HFF-Myc (cell line): Measurements from ENCODE around the gene GRM7.

ENCODE experiments used
- DNase-seq: peaks from one replicate; pipeline ENCODE4 v3.0.0-alpha.2; 2011; ENCODE audit warnings: low read depth; ENCODE audit errors: extremely low read depth
- H3K4me3 ChIP-seq: replicated peaks from 2 replicates; pipeline ENCODE4 v1.5.1; 2011; ENCODE audit warnings: low read depth, mild to moderate bottlenecking, control low read depth, low read length
- TF ChIP-seq, protein P1 (sequence below): IDR thresholded peaks from 2 replicates; pipeline ENCODE4 v1.5.1; 2012; ENCODE audit warnings: mild to moderate bottlenecking, low read depth, low read length, control low read depth; ENCODE audit errors: missing control alignments

GRM7 gene

DNA sequence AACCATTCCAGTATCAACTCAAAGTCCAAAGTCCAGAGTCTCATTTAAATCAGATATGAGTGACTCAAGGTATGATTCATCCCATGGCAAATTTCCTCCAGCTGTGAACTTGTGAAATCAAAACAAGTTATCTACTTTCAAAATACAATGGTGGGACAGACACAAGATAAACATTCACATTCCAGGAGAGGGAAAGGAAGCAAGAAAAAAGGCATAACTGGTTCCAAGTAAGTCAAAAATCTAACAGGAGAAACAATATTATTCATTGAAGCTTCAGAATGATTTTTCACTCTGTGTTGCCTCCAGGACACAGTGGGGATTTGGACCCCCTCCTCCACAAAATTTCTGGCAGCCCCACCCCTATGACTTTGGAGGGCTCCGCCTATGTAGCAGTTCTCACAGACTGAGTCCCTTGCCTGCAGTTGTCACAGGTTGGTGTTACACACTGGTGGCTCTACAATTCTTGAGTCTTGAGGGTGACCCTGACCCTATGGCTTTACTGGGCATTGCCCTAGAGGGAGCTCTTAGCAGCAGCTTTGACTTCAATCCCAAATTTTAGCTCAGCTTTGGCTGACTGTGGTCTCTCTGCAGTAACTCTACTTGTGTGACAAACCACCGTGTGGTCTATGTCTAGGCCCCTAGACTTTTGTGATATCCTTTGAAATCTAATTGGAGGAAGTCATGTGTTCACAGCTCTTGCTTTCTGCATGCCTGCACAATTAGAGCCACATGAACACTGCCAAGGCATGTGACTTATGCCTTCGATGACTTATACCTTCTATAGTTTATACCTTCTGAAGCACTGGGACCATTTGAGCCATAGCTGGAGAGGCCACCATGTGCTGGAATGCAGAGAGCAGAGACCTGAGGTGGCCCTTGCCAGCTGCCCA is 644.2 kb downstream of the GRM7 start:
- TF ChIP-seq, protein P1, sequence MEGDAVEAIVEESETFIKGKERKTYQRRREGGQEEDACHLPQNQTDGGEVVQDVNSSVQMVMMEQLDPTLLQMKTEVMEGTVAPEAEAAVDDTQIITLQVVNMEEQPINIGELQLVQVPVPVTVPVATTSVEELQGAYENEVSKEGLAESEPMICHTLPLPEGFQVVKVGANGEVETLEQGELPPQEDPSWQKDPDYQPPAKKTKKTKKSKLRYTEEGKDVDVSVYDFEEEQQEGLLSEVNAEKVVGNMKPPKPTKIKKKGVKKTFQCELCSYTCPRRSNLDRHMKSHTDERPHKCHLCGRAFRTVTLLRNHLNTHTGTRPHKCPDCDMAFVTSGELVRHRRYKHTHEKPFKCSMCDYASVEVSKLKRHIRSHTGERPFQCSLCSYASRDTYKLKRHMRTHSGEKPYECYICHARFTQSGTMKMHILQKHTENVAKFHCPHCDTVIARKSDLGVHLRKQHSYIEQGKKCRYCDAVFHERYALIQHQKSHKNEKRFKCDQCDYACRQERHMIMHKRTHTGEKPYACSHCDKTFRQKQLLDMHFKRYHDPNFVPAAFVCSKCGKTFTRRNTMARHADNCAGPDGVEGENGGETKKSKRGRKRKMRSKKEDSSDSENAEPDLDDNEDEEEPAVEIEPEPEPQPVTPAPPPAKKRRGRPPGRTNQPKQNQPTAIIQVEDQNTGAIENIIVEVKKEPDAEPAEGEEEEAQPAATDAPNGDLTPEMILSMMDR: no peak
- no peak overlapping the region for H3K4me3 ChIP-seq
- no peak for DNase-seq

DNA sequence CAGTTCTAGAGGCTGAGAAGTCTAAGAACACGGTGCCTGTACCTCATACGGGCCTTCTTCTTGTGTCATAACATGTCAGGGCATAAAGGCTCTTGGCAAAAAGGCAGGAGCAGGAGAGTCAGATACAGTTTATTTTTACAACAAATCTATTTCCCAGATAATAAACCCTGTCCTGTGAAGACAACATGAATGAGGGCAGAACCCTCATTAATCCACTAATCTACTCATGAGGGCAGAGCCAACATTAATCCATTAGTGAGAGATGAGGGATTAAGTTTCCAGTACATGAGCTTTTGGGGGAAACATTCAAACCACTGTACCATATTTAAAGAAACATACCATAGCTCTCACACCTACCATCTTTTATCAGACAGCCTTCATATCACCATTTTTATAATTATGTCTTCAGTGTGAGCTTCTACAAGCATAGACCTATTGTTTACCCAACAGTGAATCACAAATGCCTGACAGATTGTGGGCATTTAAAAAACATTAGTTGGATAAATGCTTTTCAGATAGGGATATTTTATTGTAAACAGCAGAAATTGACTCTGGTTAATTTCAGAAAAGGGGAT is 645.8 kb downstream of the GRM7 start:
- no peak overlapping the region for H3K4me3 ChIP-seq
- TF ChIP-seq, protein P1: no peak
- no peak for DNase-seq

- no peak overlapping the region for H3K4me3 ChIP-seq
- TF ChIP-seq, protein P1: no peak
- no peak for DNase-seq
Observed at GRCh38 chr3:7508821-7509220, 647.9 kb downstream of the GRM7 start.

DNA sequence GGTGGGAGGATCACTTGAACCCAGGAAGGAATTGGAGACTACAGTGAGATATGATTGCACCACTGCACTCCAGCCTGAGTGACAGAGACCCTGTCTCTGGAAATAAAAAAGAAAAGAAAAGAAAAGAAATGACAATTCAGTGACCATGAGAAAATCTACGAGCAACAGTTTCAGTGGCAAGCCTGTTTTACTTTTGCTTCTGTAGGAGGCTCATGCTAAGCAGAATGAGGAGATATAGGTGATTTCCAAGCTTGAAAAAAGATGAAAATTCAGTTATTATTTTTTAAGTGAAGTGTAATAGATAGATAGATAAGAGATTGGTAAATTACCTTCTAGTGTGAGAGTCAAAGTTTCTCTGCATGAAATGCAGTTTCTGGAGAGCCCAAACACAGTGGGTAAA is 651.1 kb downstream of the GRM7 start:
- TF ChIP-seq, protein P1: no peak
- H3K4me3 ChIP-seq: no peak overlapping the region
- DNase-seq: no peak

GRCh38 chr3:7518026-7518425 is 657.1 kb downstream of the GRM7 start:
- TF ChIP-seq, protein P1: no peak
- H3K4me3 ChIP-seq: no peak overlapping the region
- DNase-seq: no peak

DNA sequence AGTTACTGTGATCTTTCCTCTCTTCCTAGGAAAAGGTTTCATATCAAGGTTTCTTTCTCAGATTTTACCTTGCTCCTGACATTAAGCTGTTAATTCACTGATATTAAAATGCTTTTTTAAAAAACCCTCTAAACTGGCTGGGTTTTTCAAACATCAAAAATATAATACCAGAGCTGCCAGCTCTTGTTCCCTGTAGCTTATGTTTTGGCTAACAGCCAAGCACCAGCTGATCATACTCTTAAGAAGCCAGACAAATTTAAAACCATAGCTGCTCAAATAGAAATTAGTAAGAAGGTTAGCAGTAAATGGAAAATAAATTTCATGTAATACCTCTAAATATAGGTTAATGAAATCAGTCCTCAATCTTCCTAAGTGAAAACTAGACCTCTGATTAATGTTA is 657.5 kb downstream of the GRM7 start:
- TF ChIP-seq, protein P1: no peak
- H3K4me3 ChIP-seq: no peak overlapping the region
- DNase-seq: no peak
